ENCODE measurements around the gene VDAC2.

VDAC2 gene

GRCh38 chr10:75240329-75241076 is 29.9 kb downstream of the VDAC2 start:
- DNase-seq (ENCODE audit: low read depth) = no peak
- Histone ChIP-seq H3K4me3 (ENCODE audit: low read length) (no peak overlapping the region), H3K9me3 (ENCODE audit: control insufficient read depth, low read length) (peaks cover 6% of the 10 kb centered on the region), H3K9ac (ENCODE audit: low read length) (no peak overlapping the region), H3K27me3 (replicated peaks; ENCODE audit: control insufficient read depth, insufficient read depth, low read length) (peaks cover 14% of the 10 kb centered on the region), H3K4me1 (ENCODE audit: control insufficient read depth, insufficient read depth, low read length) (peaks cover 2% of the 10 kb centered on the region), H3K36me3 (ENCODE audit: control insufficient read depth, insufficient read depth, low read length, severe bottlenecking) (no peaks in the 10 kb centered on the region)

- DNase-seq (ENCODE audit: low read depth) = no peak
- Histone ChIP-seq H3K9me3 (ENCODE audit: control insufficient read depth, low read length) (peaks cover 6% of the 10 kb centered on the region), H3K4me3 (ENCODE audit: low read length) (no peak overlapping the region)
These were observed 32.8 kb downstream of the VDAC2 start for GRCh38 chr10:75243426-75243825.

DNA sequence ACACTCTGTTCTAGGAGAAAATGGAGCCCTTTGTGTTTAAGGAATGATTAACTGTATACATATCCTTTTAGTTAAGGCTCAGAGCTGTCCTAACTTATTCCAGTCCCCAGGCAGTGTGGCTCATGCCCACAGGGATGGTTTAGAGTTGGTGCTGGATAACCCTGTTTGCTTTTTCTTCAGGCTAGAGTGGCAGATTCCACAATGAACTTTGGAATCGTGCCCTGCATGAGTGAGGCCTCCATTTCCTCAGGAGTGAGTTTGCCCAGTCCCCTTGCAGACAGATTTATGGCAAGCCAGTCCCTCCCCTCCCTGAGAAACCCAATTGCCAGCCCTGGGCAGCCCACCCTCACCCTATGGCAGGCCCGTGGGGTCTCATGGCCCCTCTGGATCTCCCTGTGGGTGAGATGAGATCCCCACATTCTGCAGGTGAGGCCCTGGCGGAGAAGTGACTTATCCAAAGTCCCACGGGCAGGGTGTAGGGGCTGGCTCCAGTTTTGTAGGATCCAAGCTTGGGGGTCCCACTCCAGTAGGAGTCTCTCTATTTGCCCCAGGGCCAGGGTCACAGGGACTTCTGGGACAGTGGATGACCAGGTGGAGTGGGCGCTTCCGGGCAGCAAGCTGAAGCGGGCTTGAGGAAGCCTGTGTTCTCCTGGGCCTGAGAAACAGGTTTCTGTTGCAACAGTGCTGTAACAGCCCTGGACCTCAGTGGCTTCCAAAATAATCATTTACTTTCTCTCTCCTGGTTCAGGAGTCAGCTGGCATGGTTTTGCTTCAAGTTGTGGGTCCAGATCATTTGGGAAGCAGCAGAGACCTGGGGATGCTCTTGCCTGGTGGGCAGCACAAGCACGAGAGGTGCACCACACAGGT is 34.1 kb downstream of the VDAC2 start:
- no peak overlapping the region for H3K4me3 ChIP-seq (ENCODE audit: low read length)
- no peak overlapping the region for H3K9ac ChIP-seq (ENCODE audit: low read length)
- H3K9me3 ChIP-seq (ENCODE audit: control insufficient read depth, low read length) = peaks cover 6% of the 10 kb centered on the region
- H3K36me3 ChIP-seq (ENCODE audit: control insufficient read depth, insufficient read depth, low read length, severe bottlenecking) = no peaks in the 10 kb centered on the region
- peaks cover 14% of the 10 kb centered on the region for H3K27me3 ChIP-seq (replicated peaks; ENCODE audit: control insufficient read depth, insufficient read depth, low read length)
- DNase-seq (ENCODE audit: low read depth) = no peak
- H3K4me1 ChIP-seq (ENCODE audit: control insufficient read depth, insufficient read depth, low read length) = no peaks in the 10 kb centered on the region

More at GRCh38 chr10:75243426-75243825, 32.8 kb downstream of the VDAC2 start:
- Histone ChIP-seq H3K27me3 (replicated peaks; ENCODE audit: control insufficient read depth, insufficient read depth, low read length) (peaks cover 14% of the 10 kb centered on the region), H3K4me1 (ENCODE audit: control insufficient read depth, insufficient read depth, low read length) (no peaks in the 10 kb centered on the region), H3K36me3 (ENCODE audit: control insufficient read depth, insufficient read depth, low read length, severe bottlenecking) (no peaks in the 10 kb centered on the region), H3K9ac (ENCODE audit: low read length) (no peak overlapping the region)

- Histone ChIP-seq H3K4me3 (ENCODE audit: low read length) (no peak overlapping the region), H3K9me3 (ENCODE audit: control insufficient read depth, low read length) (peaks cover 6% of the 10 kb centered on the region), H3K4me1 (ENCODE audit: control insufficient read depth, insufficient read depth, low read length) (no peaks in the 10 kb centered on the region), H3K9ac (ENCODE audit: low read length) (no peak overlapping the region), H3K36me3 (ENCODE audit: control insufficient read depth, insufficient read depth, low read length, severe bottlenecking) (no peaks in the 10 kb centered on the region), H3K27me3 (replicated peaks; ENCODE audit: control insufficient read depth, insufficient read depth, low read length) (peaks cover 20% of the 10 kb centered on the region)
- no peak for DNase-seq (ENCODE audit: low read depth)
These were observed 35.0 kb downstream of the VDAC2 start for GRCh38 chr10:75245354-75246250.

DNA sequence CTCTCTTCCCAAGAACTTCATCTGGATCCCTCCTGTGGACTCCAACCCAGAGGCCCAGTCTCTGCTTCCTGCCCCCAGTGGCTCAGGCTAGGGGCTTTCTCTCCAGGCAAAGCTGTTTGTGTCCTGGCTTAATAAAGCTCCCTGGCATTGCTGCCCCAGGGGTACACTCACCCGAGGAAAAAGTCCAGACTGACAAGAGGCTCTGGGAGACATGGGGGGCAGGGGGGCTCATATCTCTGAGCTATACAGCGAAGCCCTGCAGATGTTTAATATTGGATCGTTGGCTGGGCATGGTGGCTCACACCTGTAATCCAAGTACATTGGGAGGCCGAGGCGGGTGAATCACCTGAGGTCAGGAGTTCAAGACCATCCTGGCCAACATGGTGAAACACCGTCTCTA is 35.9 kb downstream of the VDAC2 start:
- H3K4me3 ChIP-seq (ENCODE audit: low read length) = no peak overlapping the region
- no peaks in the 10 kb centered on the region for H3K4me1 ChIP-seq (ENCODE audit: control insufficient read depth, insufficient read depth, low read length)
- no peaks in the 10 kb centered on the region for H3K36me3 ChIP-seq (ENCODE audit: control insufficient read depth, insufficient read depth, low read length, severe bottlenecking)
- H3K9me3 ChIP-seq (ENCODE audit: control insufficient read depth, low read length) = peaks cover 6% of the 10 kb centered on the region
- no peak overlapping the region for H3K9ac ChIP-seq (ENCODE audit: low read length)
- H3K27me3 ChIP-seq (replicated peaks; ENCODE audit: control insufficient read depth, insufficient read depth, low read length) = peaks cover 20% of the 10 kb centered on the region
- no peak for DNase-seq (ENCODE audit: low read depth)

DNA sequence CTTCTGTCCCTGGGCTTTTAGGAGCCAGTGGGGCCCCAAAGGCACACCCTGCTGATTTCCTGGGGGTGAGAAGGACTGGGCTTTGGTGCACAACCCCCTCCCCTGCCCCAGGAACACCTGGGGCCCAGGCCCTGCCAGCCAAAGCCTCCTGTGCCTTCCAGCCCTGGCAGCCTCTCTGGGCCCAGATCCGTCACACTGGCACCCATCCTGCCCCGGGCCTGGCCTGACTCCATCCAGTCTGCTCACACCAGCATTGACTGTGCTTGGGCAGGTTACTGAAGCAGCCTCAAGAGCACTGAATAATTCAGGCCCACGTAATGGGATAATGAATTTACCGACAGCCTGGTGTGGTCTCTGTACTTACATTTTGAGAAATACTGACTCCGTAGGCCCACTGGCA is 37.2 kb downstream of the VDAC2 start:
- Histone ChIP-seq H3K9ac (ENCODE audit: low read length) (no peak overlapping the region), H3K36me3 (ENCODE audit: control insufficient read depth, insufficient read depth, low read length, severe bottlenecking) (no peaks in the 10 kb centered on the region), H3K4me3 (ENCODE audit: low read length) (no peak overlapping the region), H3K27me3 (replicated peaks; ENCODE audit: control insufficient read depth, insufficient read depth, low read length) (peaks cover 20% of the 10 kb centered on the region), H3K4me1 (ENCODE audit: control insufficient read depth, insufficient read depth, low read length) (no peaks in the 10 kb centered on the region), H3K9me3 (ENCODE audit: control insufficient read depth, low read length) (peaks cover 12% of the 10 kb centered on the region)
- no peak for DNase-seq (ENCODE audit: low read depth)

GRCh38 chr10:75250934-75251333 is 40.3 kb downstream of the VDAC2 start:
- Histone ChIP-seq H3K4me1 (ENCODE audit: control insufficient read depth, insufficient read depth, low read length) (no peaks in the 10 kb centered on the region), H3K36me3 (ENCODE audit: control insufficient read depth, insufficient read depth, low read length, severe bottlenecking) (no peaks in the 10 kb centered on the region), H3K4me3 (ENCODE audit: low read length) (no peak overlapping the region), H3K9me3 (ENCODE audit: control insufficient read depth, low read length) (peaks cover 26% of the 10 kb centered on the region), H3K9ac (ENCODE audit: low read length) (no peak overlapping the region), H3K27me3 (replicated peaks; ENCODE audit: control insufficient read depth, insufficient read depth, low read length) (peaks cover 6% of the 10 kb centered on the region)
- no peak for DNase-seq (ENCODE audit: low read depth)

GRCh38 chr10:75253281-75254220 is 43.0 kb downstream of the VDAC2 start:
- Histone ChIP-seq H3K9me3 (ENCODE audit: control insufficient read depth, low read length) (peaks cover 26% of the 10 kb centered on the region), H3K27me3 (replicated peaks; ENCODE audit: control insufficient read depth, insufficient read depth, low read length) (peaks cover 6% of the 10 kb centered on the region), H3K36me3 (ENCODE audit: control insufficient read depth, insufficient read depth, low read length, severe bottlenecking) (no peaks in the 10 kb centered on the region), H3K9ac (ENCODE audit: low read length) (no peak overlapping the region), H3K4me3 (ENCODE audit: low read length) (peak overlapping the region; percentile 24), H3K4me1 (ENCODE audit: control insufficient read depth, insufficient read depth, low read length) (no peaks in the 10 kb centered on the region)
- no peak for DNase-seq (ENCODE audit: low read depth)

DNA sequence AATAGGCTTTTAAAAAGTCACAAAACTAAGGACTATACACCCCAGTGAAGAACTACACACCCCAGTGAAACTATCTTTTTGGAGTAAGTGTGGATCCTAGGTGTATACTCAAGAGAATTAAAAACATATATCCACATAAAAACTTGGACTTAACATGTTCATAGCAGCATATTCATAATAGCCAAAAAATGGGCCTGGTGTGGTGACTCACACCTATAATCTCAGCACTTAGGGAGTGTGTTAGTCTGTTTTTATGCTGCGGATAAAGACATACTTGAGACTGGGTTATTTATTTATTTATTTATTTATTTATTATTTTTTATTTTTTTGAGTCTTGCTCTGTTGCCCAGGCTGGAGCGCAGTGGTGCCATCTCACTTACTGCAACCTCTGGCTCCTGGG is 44.1 kb downstream of the VDAC2 start:
- H3K36me3 ChIP-seq (ENCODE audit: control insufficient read depth, insufficient read depth, low read length, severe bottlenecking) = no peaks in the 10 kb centered on the region

GRCh38 chr10:75260990-75261389 is 50.4 kb downstream of the VDAC2 start:
- no peak for DNase-seq (ENCODE audit: low read depth)
- peaks cover 18% of the 10 kb centered on the region for H3K27me3 ChIP-seq (replicated peaks; ENCODE audit: control insufficient read depth, insufficient read depth, low read length)
- peaks cover 8% of the 10 kb centered on the region for H3K4me1 ChIP-seq (ENCODE audit: control insufficient read depth, insufficient read depth, low read length)
- peaks cover 4% of the 10 kb centered on the region for H3K9me3 ChIP-seq (ENCODE audit: control insufficient read depth, low read length)
- no peak overlapping the region for H3K9ac ChIP-seq (ENCODE audit: low read length)
- H3K4me3 ChIP-seq (ENCODE audit: low read length) = no peak overlapping the region
- H3K36me3 ChIP-seq (ENCODE audit: control insufficient read depth, insufficient read depth, low read length, severe bottlenecking) = no peaks in the 10 kb centered on the region

More for the DNA sequence above, 44.1 kb downstream of the VDAC2 start:
- H3K4me1 ChIP-seq (ENCODE audit: control insufficient read depth, insufficient read depth, low read length) = no peaks in the 10 kb centered on the region
- peaks cover 26% of the 10 kb centered on the region for H3K9me3 ChIP-seq (ENCODE audit: control insufficient read depth, low read length)
- peaks cover 6% of the 10 kb centered on the region for H3K27me3 ChIP-seq (replicated peaks; ENCODE audit: control insufficient read depth, insufficient read depth, low read length)
- no peak overlapping the region for H3K9ac ChIP-seq (ENCODE audit: low read length)
- H3K4me3 ChIP-seq (ENCODE audit: low read length) = no peak overlapping the region
- no peak for DNase-seq (ENCODE audit: low read depth)
